ENCODE measurements around the gene C2CD3. TPM values are rescaled to one million over a fixed set of nuclear protein-coding genes. Genes with fewer than 3 reads are reported as not detected.

The C2CD3 gene
- total RNA-seq, 2 experiments from 2014 or later, result 31.9 to 35.1 TPM

- Mint-ChIP-seq H3K27me3 (no peaks in the 10 kb centered on the region), H3K27ac (peak overlapping the region; percentile 95), H3K9me3 (no peaks in the 10 kb centered on the region), H3K4me1 (ENCODE audit: low read depth) (peaks cover 61% of the 10 kb centered on the region), H3K4me3 (peak overlapping the region; percentile 62), H3K36me3 (ENCODE audit: low read depth) (peaks cover 3% of the 10 kb centered on the region)
- CTCF ChIA-PET, result interaction anchor here (0.8 to 4.4 kb wide), 4 partner anchors 8 to 33 kb away, joined by 3 to 22 read pairs (median 4); no protein-coding TSS in a partner anchor
- DNase-seq (peak in 1 of 14 experiments; percentile 33), ATAC-seq (ENCODE audit: poor library complexity) (no peak)
- Histone ChIP-seq H3K9me3 (ENCODE audit: control insufficient read depth in 1 of 2, insufficient read depth in 1 of 2, low read length in 2 of 2) (no peaks in the 10 kb centered on the region), H3K4me3 (ENCODE audit: low read length) (no peak overlapping the region), H3K36me3 (ENCODE audit: insufficient read depth, low read length) (no peaks in the 10 kb centered on the region), H3K4me1 (ENCODE audit: insufficient read depth, low read length) (peaks cover 45% of the 10 kb centered on the region), H3K27me3 (ENCODE audit: control insufficient read depth in 1 of 2, insufficient read depth in 2 of 2, low read length in 2 of 2) (no peaks in the 10 kb centered on the region), H3K27ac (ENCODE audit: low read depth in 1 of 2, low read length in 2 of 2) (peak overlapping the region; percentile 80 to 92)
- intact Hi-C loops (cut with DNase I, micrococcal nuclease), result loop anchor here (5.0 kb wide), 1 partner anchor 35 kb away; no protein-coding TSS in a partner anchor
- POLR2A ChIA-PET, result interaction anchor here (0.6 to 11.2 kb wide), 8 partner anchors 8 to 47 kb away, joined by 3 to 264 read pairs (median 6); partner anchors contain the start of gene UCP2
- TF ChIP-seq, protein P1, sequence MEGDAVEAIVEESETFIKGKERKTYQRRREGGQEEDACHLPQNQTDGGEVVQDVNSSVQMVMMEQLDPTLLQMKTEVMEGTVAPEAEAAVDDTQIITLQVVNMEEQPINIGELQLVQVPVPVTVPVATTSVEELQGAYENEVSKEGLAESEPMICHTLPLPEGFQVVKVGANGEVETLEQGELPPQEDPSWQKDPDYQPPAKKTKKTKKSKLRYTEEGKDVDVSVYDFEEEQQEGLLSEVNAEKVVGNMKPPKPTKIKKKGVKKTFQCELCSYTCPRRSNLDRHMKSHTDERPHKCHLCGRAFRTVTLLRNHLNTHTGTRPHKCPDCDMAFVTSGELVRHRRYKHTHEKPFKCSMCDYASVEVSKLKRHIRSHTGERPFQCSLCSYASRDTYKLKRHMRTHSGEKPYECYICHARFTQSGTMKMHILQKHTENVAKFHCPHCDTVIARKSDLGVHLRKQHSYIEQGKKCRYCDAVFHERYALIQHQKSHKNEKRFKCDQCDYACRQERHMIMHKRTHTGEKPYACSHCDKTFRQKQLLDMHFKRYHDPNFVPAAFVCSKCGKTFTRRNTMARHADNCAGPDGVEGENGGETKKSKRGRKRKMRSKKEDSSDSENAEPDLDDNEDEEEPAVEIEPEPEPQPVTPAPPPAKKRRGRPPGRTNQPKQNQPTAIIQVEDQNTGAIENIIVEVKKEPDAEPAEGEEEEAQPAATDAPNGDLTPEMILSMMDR (IDR thresholded peaks at IDR 0.05), result no peak
These were observed 173.6 kb downstream of the C2CD3 start for GRCh38 chr11:73997120-73997770.

- H3K36me3 ChIP-seq (ENCODE audit: insufficient read depth, low read length), result no peaks in the 10 kb centered on the region
- Mint-ChIP-seq H3K36me3 (ENCODE audit: low read depth) (no peaks in the 10 kb centered on the region), H3K4me1 (ENCODE audit: low read depth) (peaks cover 69% of the 10 kb centered on the region), H3K4me3 (peak overlapping the region; percentile 79), H3K9me3 (no peaks in the 10 kb centered on the region), H3K27me3 (no peaks in the 10 kb centered on the region), H3K27ac (peak overlapping the region; percentile 95)
- ChIA-PET POLR2A (interaction anchor here (0.7 to 11.2 kb wide), 10 partner anchors 9 to 423 kb away, joined by 3 to 264 read pairs (median 10); partner anchors contain the start of genes UCP2 and UCP3), CTCF (interaction anchor here (1.6 to 4.4 kb wide), 2 partner anchors 9 to 23 kb away, joined by 3 to 22 read pairs; no protein-coding TSS in a partner anchor)
- no peaks in the 10 kb centered on the region for H3K9me3 ChIP-seq (ENCODE audit: control insufficient read depth in 1 of 2, insufficient read depth in 1 of 2, low read length in 2 of 2)
- H3K4me3 ChIP-seq (ENCODE audit: low read length), result peak overlapping the region; percentile 35
- intact Hi-C loops (cut with DNase I, micrococcal nuclease), result loop anchor here (1.0 to 5.0 kb wide), 2 partner anchors 13 to 36 kb away; no protein-coding TSS in a partner anchor
- TF ChIP-seq, protein P1 (IDR thresholded peaks at IDR 0.05), result no peak
- peaks cover 48% of the 10 kb centered on the region for H3K4me1 ChIP-seq (ENCODE audit: insufficient read depth, low read length)
- no peaks in the 10 kb centered on the region for H3K27me3 ChIP-seq (ENCODE audit: control insufficient read depth in 1 of 2, insufficient read depth in 2 of 2, low read length in 2 of 2)
- H3K27ac ChIP-seq (ENCODE audit: low read depth in 1 of 2, low read length in 2 of 2), result peak overlapping the region; percentile 80 to 92
- peak in 1 of 14 experiments; percentile 40 for DNase-seq
- ATAC-seq (ENCODE audit: poor library complexity), result peak; percentile 4
These were observed 174.5 kb downstream of the C2CD3 start for GRCh38 chr11:73996161-73996747.

DNA sequence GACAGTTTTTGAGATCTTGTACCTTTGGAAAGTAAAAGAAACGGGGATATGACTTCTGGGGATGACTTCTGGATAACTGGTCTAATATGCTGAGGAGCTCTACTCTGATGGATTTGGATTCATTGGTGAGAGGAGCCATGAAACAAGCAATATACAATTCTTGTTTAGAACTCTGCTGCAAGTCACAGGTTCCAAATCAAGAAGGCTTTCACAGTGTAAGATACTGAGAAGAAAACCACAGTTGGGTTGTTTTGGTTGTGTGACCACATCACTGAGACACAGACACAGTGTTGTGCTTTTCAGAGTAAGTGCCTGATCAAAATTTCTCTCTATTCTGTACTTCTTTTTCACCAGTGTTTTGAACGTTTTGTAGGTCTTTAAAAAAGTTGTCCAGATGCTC lies 175.1 kb downstream of the C2CD3 start:
- no peaks in the 10 kb centered on the region for H3K27me3 Mint-ChIP-seq
- H3K4me3 Mint-ChIP-seq, result peak overlapping the region; percentile 79
- TF ChIP-seq, protein P1 (IDR thresholded peaks at IDR 0.05), result no peak
- H3K27ac ChIP-seq (ENCODE audit: low read depth in 1 of 2, low read length in 2 of 2), result peak overlapping the region; percentile 80 to 92
- peak in 5 of 14 experiments; percentile 49 to 88 (median 75) for DNase-seq
- H3K9me3 Mint-ChIP-seq, result no peaks in the 10 kb centered on the region
- peaks cover 74% of the 10 kb centered on the region for H3K4me1 Mint-ChIP-seq (ENCODE audit: low read depth)
- no peaks in the 10 kb centered on the region for H3K27me3 ChIP-seq (ENCODE audit: control insufficient read depth in 1 of 2, insufficient read depth in 2 of 2, low read length in 2 of 2)
- intact Hi-C loops (cut with DNase I, micrococcal nuclease), result loop anchor here (1.0 to 5.0 kb wide), 5 partner anchors 10 to 37 kb away; no protein-coding TSS in a partner anchor
- H3K36me3 Mint-ChIP-seq (ENCODE audit: low read depth), result no peaks in the 10 kb centered on the region
- no peaks in the 10 kb centered on the region for H3K9me3 ChIP-seq (ENCODE audit: control insufficient read depth in 1 of 2, insufficient read depth in 1 of 2, low read length in 2 of 2)
- peaks cover 54% of the 10 kb centered on the region for H3K4me1 ChIP-seq (ENCODE audit: insufficient read depth, low read length)
- H3K36me3 ChIP-seq (ENCODE audit: insufficient read depth, low read length), result no peaks in the 10 kb centered on the region
- peak; percentile 79 for ATAC-seq (ENCODE audit: poor library complexity)
- POLR2A ChIA-PET, result interaction anchor here (0.7 to 11.2 kb wide), 16 partner anchors 9 to 424 kb away, joined by 3 to 264 read pairs (median 6); partner anchors contain the start of genes UCP2 and UCP3
- peak overlapping the region; percentile 95 for H3K27ac Mint-ChIP-seq
- H3K4me3 ChIP-seq (ENCODE audit: low read length), result peak overlapping the region; percentile 35
- CTCF ChIA-PET, result interaction anchor here (1.4 to 4.4 kb wide), 5 partner anchors 9 to 31 kb away, joined by 3 to 22 read pairs (median 5); partner anchors contain the start of gene UCP2
